Measurements from ENCODE around the gene MED10. TPM values are rescaled to one million over a fixed set of nuclear protein-coding genes. Genes with fewer than 3 reads are reported as not detected.

MED10 gene, protein sequence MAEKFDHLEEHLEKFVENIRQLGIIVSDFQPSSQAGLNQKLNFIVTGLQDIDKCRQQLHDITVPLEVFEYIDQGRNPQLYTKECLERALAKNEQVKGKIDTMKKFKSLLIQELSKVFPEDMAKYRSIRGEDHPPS
- 44.1 and 73.3 TPM in 2 replicates for total RNA-seq (2011; cell fraction: chromatin; rRNA removed; ENCODE audit: low replicate concordance)
- total RNA-seq (2011; cell fraction: nucleolus; rRNA removed): 38.2 and 47.2 TPM in 2 replicates
- 43.8 and 50.4 TPM in 2 replicates for total RNA-seq (2011; cell fraction: nucleoplasm; rRNA removed)
- total RNA-seq (2014; rRNA removed) (36.1 and 51.0 TPM in 2 replicates), total RNA-seq (2014; rRNA removed; fragmentation: Illumina TruSeq; extraction: Trizol) (23.8 and 25.7 TPM in 2 replicates), total RNA-seq (2015; rRNA removed; fragmentation: Illumina TruSeq; extraction: Trizol) (28.4 and 33.6 TPM in 2 replicates), total RNA-seq (2021) (52.0 and 62.3 TPM in 2 replicates), polyA plus RNA-seq (2011; rRNA removed) (49.9 and 58.8 TPM in 2 replicates), polyA plus RNA-seq (2014; fragmentation: Illumina TruSeq; extraction: Trizol) (60.6 and 72.2 TPM in 2 replicates), polyA plus RNA-seq (2014; fragmentation: Nextera tagmentation; extraction: Ambion mirVana) (10 to 100 TPM; 45.0 to 72.5 TPM), polyA plus RNA-seq (2014; rRNA removed) (78.5 and 83.4 TPM in 2 replicates), polyA minus RNA-seq (2011; rRNA and poly(A)+ RNA removed) (18.9 and 20.4 TPM in 2 replicates), Bru-seq, nascent RNA (percentile 96 among the genes with signal in this experiment), BruChase-seq, experiment 1, labeled RNA remaining after a 2-hour chase (percentile 96 among the genes with signal in this experiment), BruChase-seq, experiment 2, labeled RNA remaining after a 6-hour chase (percentile 97 among the genes with signal in this experiment)
- 51.3 and 58.8 TPM in 2 replicates for polyA plus RNA-seq (2011; cell fraction: cytosol; rRNA removed)
- 70.4 and 86.1 TPM in 2 replicates for polyA plus RNA-seq (2011; cell fraction: nucleus; rRNA removed)
- polyA plus RNA-seq (2012): 68.1 and 71.4 TPM in 2 replicates
- polyA minus RNA-seq (2011; cell fraction: cytosol; rRNA and poly(A)+ RNA removed): 11.6 and 15.7 TPM in 2 replicates
- 41.7 and 72.9 TPM in 2 replicates for polyA minus RNA-seq (2011; cell fraction: nucleus; rRNA and poly(A)+ RNA removed)
- long read RNA-seq, experiment 1, transcript MED10-201 (4 exons, 1,141 nt): major isoform, 188 of 213 reads
- long read RNA-seq, experiment 1, partial matches to known transcripts: 21 of 213 reads
- long read RNA-seq, experiment 1, other reads (novel, unspliced or antisense): 3 of 213 reads
- long read RNA-seq, experiment 2, transcript MED10-201 (4 exons, 1,141 nt): major isoform, 74 of 88 reads
- long read RNA-seq, experiment 2, partial matches to known transcripts: 0 of 88 reads
- long read RNA-seq, experiment 2, other reads (novel, unspliced or antisense): 13 of 88 reads
- long read RNA-seq, experiment 3, transcript MED10-201 (4 exons, 1,141 nt): major isoform, 103 of 108 reads
- long read RNA-seq, experiment 3, partial matches to known transcripts: 1 of 108 reads
- long read RNA-seq, experiment 3, other reads (novel, unspliced or antisense): 4 of 108 reads

DNA sequence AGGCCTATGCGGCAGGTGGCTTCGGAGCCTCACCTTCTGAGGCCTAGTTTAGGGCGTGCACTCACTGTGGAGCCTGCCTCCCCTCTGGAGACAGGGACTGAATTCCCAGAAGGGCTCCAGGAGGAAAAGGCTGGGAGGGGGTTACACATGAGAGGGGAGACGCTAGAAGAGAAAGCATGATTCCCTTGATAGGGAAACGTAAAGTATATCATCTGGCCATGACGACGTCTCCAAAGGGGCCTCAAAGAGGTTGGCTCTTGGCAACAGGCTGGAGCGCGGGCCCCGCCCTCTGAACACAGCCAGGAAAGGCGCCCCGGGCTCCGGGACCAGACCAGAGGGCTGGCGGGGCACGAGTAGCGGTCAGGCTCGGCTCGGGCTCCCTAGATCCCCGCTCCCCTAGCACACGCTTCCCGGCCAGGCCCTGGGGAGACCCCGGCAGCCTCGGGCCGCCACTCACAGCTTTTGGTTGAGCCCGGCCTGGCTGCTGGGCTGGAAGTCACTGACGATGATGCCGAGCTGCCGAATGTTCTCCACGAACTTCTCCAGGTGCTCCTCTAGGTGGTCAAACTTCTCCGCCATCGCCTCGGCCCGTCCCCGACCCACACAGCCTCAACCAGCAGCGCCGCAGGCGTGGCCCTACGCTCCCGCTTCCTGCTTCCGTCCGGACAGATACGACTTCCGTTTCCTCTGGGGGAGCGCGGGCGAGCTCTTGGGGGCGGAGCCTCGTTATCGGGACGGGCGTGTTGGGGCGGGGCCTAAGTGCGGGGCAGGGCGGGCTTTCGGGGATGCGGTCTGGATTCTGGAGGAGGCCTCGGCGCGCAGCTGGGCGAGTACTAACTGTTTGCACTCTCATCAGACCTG lies at the start of gene MED10:
TSS of gene MED10 (minus strand) at position 643 of the 861 bp plus-strand sequence. CDS start at position 579, 64 bp downstream.
- peak within 1 kb of the TSS; percentile 92 for H3K4me3 ChIP-seq
- DNase-seq (ENCODE audit: extremely low read depth in 1 of 4, low spot score in 3 of 4): peak; percentile 97 to 98 (median 98)
- no peaks in the 10 kb centered on the region for H3K9me1 ChIP-seq (ENCODE audit: control insufficient read depth, insufficient read depth, low read length)
- peaks cover 34% of the 10 kb centered on the region for H3K79me2 ChIP-seq (ENCODE audit: control insufficient read depth, insufficient read depth, low read length)
- peaks cover 14 to 15% of the 10 kb centered on the region in 2 experiments; a peak in 4 of 5 replicates for H3K4me1 ChIP-seq (replicated peaks in 1 of 2; ENCODE audit: control insufficient read depth in 2 of 2, insufficient read depth in 2 of 2, low read length in 2 of 2)
- peak; percentile 80 for FAIRE-seq
- peak within 1 kb of the TSS; percentile 97 for H3K4me2 ChIP-seq (ENCODE audit: insufficient read depth, low read length)
- WGBS (ENCODE audit: insufficient coverage, low coverage, missing lambda C conversion rate): under 1% methylated on average over 53 of the region's 60 CpGs
- H3K27me3 ChIP-seq (ENCODE audit: control insufficient read depth in 2 of 2, insufficient read depth in 2 of 2, low read length in 2 of 2): no peaks in the 10 kb centered on the region; a peak in 1 of 5 replicates
- ATAC-seq: peak; percentile 99
- H2AFZ ChIP-seq (ENCODE audit: low read depth, low read length): peak within 1 kb of the TSS; percentile 97
- in situ Hi-C loops (cut with MboI): no loop called here
- CTCF ChIA-PET (ENCODE audit: low intra/inter-chr PET ratio): no interaction called here
- POLR2A ChIA-PET: interaction anchor here (0.5 to 1.6 kb wide), 5 partner anchors 9 to 92 kb away, joined by 3 to 6 read pairs (median 4); no protein-coding TSS in a partner anchor
- peaks cover 6% of the 10 kb centered on the region; the same call in 1 of the 2 replicates for H4K20me1 ChIP-seq (replicated peaks; ENCODE audit: control insufficient read depth, insufficient read depth, low read length)
- peaks cover 40% of the 10 kb centered on the region for H3K36me3 ChIP-seq (ENCODE audit: control insufficient read depth, insufficient read depth, low read length)
- peak within 1 kb of the TSS; percentile 92 to 96 for H3K9ac ChIP-seq (ENCODE audit: insufficient read depth in 1 of 2, low read depth in 2 of 2, low read length in 2 of 2)
- TSS peak; percentile 45 for BruUV-seq (replicated peaks)
- no peaks in the 10 kb centered on the region for H3K9me3 ChIP-seq (replicated peaks; ENCODE audit: control insufficient read depth, insufficient read depth, low read depth, low read length)
- intact Hi-C loops (cut with micrococcal nuclease): loop anchor here (10.0 kb wide), 1 partner anchor 337 kb away; the partner anchor contains the start of gene TENT4A
- H3K27ac ChIP-seq (ENCODE audit: extremely low read depth, low read depth, low read length): peak within 1 kb of the TSS; percentile 87
- TF ChIP-seq ZFPM2 (CRISPR knock-in tag; IDR thresholded peaks at IDR 0.05) (0 out of 2 replicates have a peak, but pooled peaks have one; percentile 43), ATF3 (IDR thresholded peaks at IDR 0.05) (no peak), ATF3 (CRISPR knock-in tag; conservative IDR thresholded peaks at IDR 0.05) (0 out of 2 replicates have a peak, but pooled peaks have one; percentile 8), FOSL1 (tag; conservative IDR thresholded peaks at IDR 0.05) (no peak), PRDM10 (IDR thresholded peaks at IDR 0.05; ENCODE audit: partially characterized antibody) (no peak), FOXK2 (conservative IDR thresholded peaks at IDR 0.05 in 1 of 2, IDR thresholded peaks at IDR 0.05 in 1 of 2; ENCODE audit: low read depth in 2 of 2) (peak; percentile 70 to 71), TOE1 (IDR thresholded peaks at IDR 0.05; ENCODE audit: borderline replicate concordance) (peak; percentile 44; the same call in 1 of the 2 replicates), TOE1 (CRISPR knock-in tag; IDR thresholded peaks at IDR 0.05; ENCODE audit: borderline replicate concordance, low read depth) (no peak)

All from K562 (cell line).